HEK293 (cell line): ENCODE results near the gene ZBTB20.

Experiments used
- CTCF ChIA-PET: fragments of 350-600 bp; formaldehyde crosslinking; extraction: SDS; loops from one replicate; lab custom pipeline; 2021; ENCODE audit warnings: antibody characterized with exemption; lab: Yijun Ruan, JAX
- POLR2A ChIA-PET: fragments of 300-600 bp; formaldehyde crosslinking; extraction: SDS; loops from one replicate; lab custom pipeline; 2020; ENCODE audit warnings: antibody characterized with exemption, inconsistent platforms; lab: Yijun Ruan, JAX
- H3K27ac ChIP-seq: fragments of 200-500 bp; sonication (Bioruptor generic); 2 replicates; pipeline ENCODE4 v1.5.1; 2014; ENCODE audit warnings: low read depth, low read length, control low read depth, inconsistent platforms; ENCODE audit errors: extremely low read depth
- H3K36me3 ChIP-seq, 2 experiments: fragments of 200-500 bp in 1 of 2; sonication (Bioruptor generic) in 1 of 2; 1 replicate in 1 of 2; 2 replicates in 1 of 2; pipeline ENCODE4 v1.5.1; 2014 to 2017; ENCODE audit warnings: inconsistent platforms in 2 of 2, low read length in 2 of 2; ENCODE audit not compliant: control insufficient read depth in 2 of 2, insufficient read depth in 1 of 2
- H3K4me1 ChIP-seq: fragments of 200-500 bp; sonication (Bioruptor generic); 2 replicates; pipeline ENCODE4 v1.5.1; 2014; ENCODE audit warnings: mild to moderate bottlenecking, low read length, inconsistent platforms; ENCODE audit not compliant: control insufficient read depth, insufficient read depth
- H3K4me3 ChIP-seq: 2 replicates; pipeline ENCODE4 v1.5.1; 2011; ENCODE audit warnings: low read depth, mild to moderate bottlenecking, control low read depth, low read length, moderate library complexity
- H3K9me3 ChIP-seq: fragments of 200-500 bp; sonication (Bioruptor generic); 2 replicates; pipeline ENCODE4 v1.5.1; 2014; ENCODE audit warnings: low read depth, low read length, inconsistent platforms; ENCODE audit not compliant: control insufficient read depth, insufficient read depth
- BCL11B ChIP-seq: fragments of 450-650 bp; formaldehyde crosslinking; IDR thresholded peaks from 2 replicates; pipeline ENCODE4 v1.5.1; 2016; ENCODE audit warnings: low read depth, missing biosample characterization, missing genetic modification characterization
- SP2 ChIP-seq: fragments of 450-650 bp; formaldehyde crosslinking; IDR thresholded peaks from 2 replicates; pipeline ENCODE4 v1.5.1; 2016; ENCODE audit warnings: missing biosample characterization, missing genetic modification characterization
- YY2 ChIP-seq: fragments of 450-650 bp; formaldehyde crosslinking; IDR thresholded peaks from 2 replicates; pipeline ENCODE4 v1.5.1; 2016; ENCODE audit warnings: missing biosample characterization, missing genetic modification characterization
- ZBTB20 ChIP-seq: fragments of 450-650 bp; formaldehyde crosslinking; IDR thresholded peaks from 2 replicates; pipeline ENCODE4 v1.5.1; 2016; ENCODE audit warnings: missing biosample characterization, missing genetic modification characterization
- ZNF19 ChIP-seq: fragments of 450-650 bp; formaldehyde crosslinking; IDR thresholded peaks from 2 replicates; pipeline ENCODE4; 2016; ENCODE audit warnings: missing biosample characterization, missing genetic modification characterization, low read depth
- ZNF202 ChIP-seq: fragments of 450-650 bp; formaldehyde crosslinking; IDR thresholded peaks from 2 replicates; pipeline ENCODE4 v1.5.1; 2016; ENCODE audit warnings: missing biosample characterization, missing genetic modification characterization, borderline replicate concordance
- ZNF221 ChIP-seq: fragments of 450-650 bp; formaldehyde crosslinking; IDR thresholded peaks from 2 replicates; pipeline ENCODE4 v1.5.1; 2017; ENCODE audit warnings: missing biosample characterization, missing genetic modification characterization, borderline replicate concordance
- ZNF223 ChIP-seq: fragments of 450-650 bp; formaldehyde crosslinking; IDR thresholded peaks from 2 replicates; pipeline ENCODE4 v1.5.1; 2016; ENCODE audit warnings: missing biosample characterization, missing genetic modification characterization
- ZNF24 ChIP-seq: fragments of 450-650 bp; formaldehyde crosslinking; IDR thresholded peaks from 2 replicates; pipeline ENCODE4 v1.5.1; 2016; ENCODE audit warnings: missing biosample characterization, missing genetic modification characterization
- ZNF266 ChIP-seq: fragments of 450-650 bp; formaldehyde crosslinking; IDR thresholded peaks from 2 replicates; pipeline ENCODE4 v1.5.1; 2016; ENCODE audit warnings: missing biosample characterization, missing genetic modification characterization, low read depth
- ZNF274 ChIP-seq, 2 experiments: fragments of 200-500 bp in 1 of 2; fragments of 450-650 bp in 1 of 2; sonication (Bioruptor generic) in 1 of 2; formaldehyde crosslinking in 1 of 2; IDR thresholded peaks; 2 replicates each; pipeline versions ENCODE4 v1.5.1 to v1.6.1; 2014 to 2016; ENCODE audit warnings: borderline replicate concordance in 1 of 2, inconsistent platforms in 1 of 2, low read length in 1 of 2, missing biosample characterization in 1 of 2, missing genetic modification characterization in 1 of 2
- ZNF311 ChIP-seq: fragments of 450-650 bp; formaldehyde crosslinking; IDR thresholded peaks from 2 replicates; pipeline ENCODE4 v1.5.1; 2017; ENCODE audit warnings: missing biosample characterization, missing genetic modification characterization, borderline replicate concordance
- ZNF521 ChIP-seq: fragments of 450-650 bp; formaldehyde crosslinking; IDR thresholded peaks from 2 replicates; pipeline ENCODE4 v1.5.1; 2017; ENCODE audit warnings: missing biosample characterization, mild to moderate bottlenecking, missing genetic modification characterization
- ZNF549 ChIP-seq: fragments of 450-650 bp; IDR thresholded peaks from 2 replicates; pipeline ENCODE4 v1.5.1; 2018; ENCODE audit warnings: missing biosample characterization, missing genetic modification characterization, mild to moderate bottlenecking, inconsistent platforms, moderate library complexity
- TF ChIP-seq, protein P1 (sequence below): fragments of 450-650 bp; formaldehyde crosslinking; IDR thresholded peaks from 2 replicates; pipeline ENCODE4 v1.5.1; 2016; ENCODE audit warnings: missing biosample characterization, missing genetic modification characterization, low read depth
- TF ChIP-seq, protein P2 (sequence below): fragments of 450-650 bp; formaldehyde crosslinking; IDR thresholded peaks from 2 replicates; pipeline ENCODE4 v1.5.1; 2016; ENCODE audit warnings: missing biosample characterization, missing genetic modification characterization
- TF ChIP-seq, protein P3 (sequence below): IDR thresholded peaks from 2 replicates; pipeline ENCODE4 v1.6.1; 2011; ENCODE audit warnings: mild to moderate bottlenecking, low read depth, low read length, borderline replicate concordance
- TF ChIP-seq, protein P4 (sequence below): fragments of 450-650 bp; formaldehyde crosslinking; IDR thresholded peaks from 2 replicates; pipeline ENCODE4 v1.5.1; 2016; ENCODE audit warnings: missing biosample characterization, missing genetic modification characterization

The ZBTB20 gene

DNA sequence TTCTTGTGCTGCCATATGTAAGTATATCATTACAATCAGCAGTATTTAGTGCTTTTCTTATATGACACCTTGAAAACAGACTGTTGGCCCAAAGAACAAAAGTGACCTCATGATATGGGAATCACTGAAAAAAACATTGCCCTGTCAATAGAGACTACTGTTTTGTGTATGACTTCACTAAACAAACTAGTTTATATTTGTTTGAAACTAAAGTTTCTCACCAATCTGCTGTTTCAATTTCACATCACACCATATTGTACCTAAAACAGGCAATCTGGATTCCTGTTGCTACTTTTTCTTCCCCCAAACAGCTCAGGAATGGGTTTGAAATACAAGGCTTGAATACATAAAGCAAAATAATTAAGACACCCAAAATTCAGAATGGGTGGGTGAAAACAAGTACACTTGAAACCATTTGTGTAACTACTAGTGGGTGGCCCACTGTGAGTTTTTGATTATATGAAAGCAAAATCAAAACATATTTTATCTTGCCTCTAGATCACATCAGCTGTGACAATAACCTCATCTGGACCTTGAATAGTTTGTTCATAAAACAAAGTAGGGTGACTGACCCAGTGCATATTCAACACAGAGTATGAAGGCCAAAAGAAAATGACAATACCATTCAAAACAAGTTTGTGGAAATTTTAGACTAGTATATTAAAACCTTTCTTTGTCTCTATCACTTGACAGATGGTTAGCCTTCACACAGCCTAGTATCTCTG, 5.9 kb downstream of the ZBTB20 start:
- Histone ChIP-seq H3K36me3 (no peaks in the 10 kb centered on the region), H3K27ac (no peak overlapping the region), H3K4me1 (no peaks in the 10 kb centered on the region; the same call in 1 of the 2 replicates), H3K4me3 (no peak overlapping the region), H3K9me3 (no peaks in the 10 kb centered on the region)
- POLR2A ChIA-PET, result interaction anchor here (0.5 kb wide), 1 partner anchor 27 kb away, joined by 3 read pairs; no protein-coding TSS in a partner anchor
- CTCF ChIA-PET, result interaction anchor here (0.6 kb wide), 2 partner anchors 29 to 742 kb away, joined by 3 to 4 read pairs; no protein-coding TSS in a partner anchor
- TF ChIP-seq, protein P1, sequence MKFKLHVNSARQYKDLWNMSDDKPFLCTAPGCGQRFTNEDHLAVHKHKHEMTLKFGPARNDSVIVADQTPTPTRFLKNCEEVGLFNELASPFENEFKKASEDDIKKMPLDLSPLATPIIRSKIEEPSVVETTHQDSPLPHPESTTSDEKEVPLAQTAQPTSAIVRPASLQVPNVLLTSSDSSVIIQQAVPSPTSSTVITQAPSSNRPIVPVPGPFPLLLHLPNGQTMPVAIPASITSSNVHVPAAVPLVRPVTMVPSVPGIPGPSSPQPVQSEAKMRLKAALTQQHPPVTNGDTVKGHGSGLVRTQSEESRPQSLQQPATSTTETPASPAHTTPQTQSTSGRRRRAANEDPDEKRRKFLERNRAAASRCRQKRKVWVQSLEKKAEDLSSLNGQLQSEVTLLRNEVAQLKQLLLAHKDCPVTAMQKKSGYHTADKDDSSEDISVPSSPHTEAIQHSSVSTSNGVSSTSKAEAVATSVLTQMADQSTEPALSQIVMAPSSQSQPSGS (tag by site-specific recombination), result 0 out of 2 replicates have a peak, but pooled peaks have one; percentile 8
- TF ChIP-seq, protein P2, sequence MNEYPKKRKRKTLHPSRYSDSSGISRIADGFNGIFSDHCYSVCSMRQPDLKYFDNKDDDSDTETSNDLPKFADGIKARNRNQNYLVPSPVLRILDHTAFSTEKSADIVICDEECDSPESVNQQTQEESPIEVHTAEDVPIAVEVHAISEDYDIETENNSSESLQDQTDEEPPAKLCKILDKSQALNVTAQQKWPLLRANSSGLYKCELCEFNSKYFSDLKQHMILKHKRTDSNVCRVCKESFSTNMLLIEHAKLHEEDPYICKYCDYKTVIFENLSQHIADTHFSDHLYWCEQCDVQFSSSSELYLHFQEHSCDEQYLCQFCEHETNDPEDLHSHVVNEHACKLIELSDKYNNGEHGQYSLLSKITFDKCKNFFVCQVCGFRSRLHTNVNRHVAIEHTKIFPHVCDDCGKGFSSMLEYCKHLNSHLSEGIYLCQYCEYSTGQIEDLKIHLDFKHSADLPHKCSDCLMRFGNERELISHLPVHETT (tag by site-specific recombination), result no peak

DNA sequence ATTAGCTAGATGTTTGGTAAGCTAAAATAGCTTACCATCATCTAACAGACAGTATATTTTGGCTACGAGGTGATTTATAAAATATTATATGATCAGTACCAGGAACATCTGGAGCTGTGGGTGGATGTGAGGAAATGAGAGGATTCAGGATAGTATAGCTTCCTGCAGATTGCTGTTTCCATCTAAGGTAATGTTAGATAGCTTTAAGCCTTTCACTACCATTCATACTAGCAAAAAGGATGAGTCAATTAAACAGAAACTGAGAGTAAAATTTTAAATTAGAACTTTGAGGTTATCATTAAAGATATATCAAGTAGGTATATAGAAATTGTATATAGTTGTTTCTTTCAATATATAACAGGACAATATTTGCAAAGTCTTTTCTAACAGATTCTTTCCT, 8.0 kb downstream of the ZBTB20 start:
- no peak for TF ChIP-seq ZNF202 (tag by site-specific recombination)
- no peak for TF ChIP-seq ZNF19 (tag by site-specific recombination)
- TF ChIP-seq ZNF311, result no peak
- no peak for TF ChIP-seq ZNF521
- no peak for TF ChIP-seq ZNF549 (tag by site-specific recombination)
- TF ChIP-seq ZNF223 (tag by site-specific recombination), result no peak
- TF ChIP-seq ZNF274 (IDR thresholded peaks at IDR 0.05; ENCODE audit: low read length), result no peak
- no peak for TF ChIP-seq ZNF274 (tag by site-specific recombination; IDR thresholded peaks at IDR 0.05; ENCODE audit: borderline replicate concordance)
- TF ChIP-seq, protein P3, sequence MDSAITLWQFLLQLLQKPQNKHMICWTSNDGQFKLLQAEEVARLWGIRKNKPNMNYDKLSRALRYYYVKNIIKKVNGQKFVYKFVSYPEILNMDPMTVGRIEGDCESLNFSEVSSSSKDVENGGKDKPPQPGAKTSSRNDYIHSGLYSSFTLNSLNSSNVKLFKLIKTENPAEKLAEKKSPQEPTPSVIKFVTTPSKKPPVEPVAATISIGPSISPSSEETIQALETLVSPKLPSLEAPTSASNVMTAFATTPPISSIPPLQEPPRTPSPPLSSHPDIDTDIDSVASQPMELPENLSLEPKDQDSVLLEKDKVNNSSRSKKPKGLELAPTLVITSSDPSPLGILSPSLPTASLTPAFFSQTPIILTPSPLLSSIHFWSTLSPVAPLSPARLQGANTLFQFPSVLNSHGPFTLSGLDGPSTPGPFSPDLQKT, result no peak
- TF ChIP-seq, protein P4, sequence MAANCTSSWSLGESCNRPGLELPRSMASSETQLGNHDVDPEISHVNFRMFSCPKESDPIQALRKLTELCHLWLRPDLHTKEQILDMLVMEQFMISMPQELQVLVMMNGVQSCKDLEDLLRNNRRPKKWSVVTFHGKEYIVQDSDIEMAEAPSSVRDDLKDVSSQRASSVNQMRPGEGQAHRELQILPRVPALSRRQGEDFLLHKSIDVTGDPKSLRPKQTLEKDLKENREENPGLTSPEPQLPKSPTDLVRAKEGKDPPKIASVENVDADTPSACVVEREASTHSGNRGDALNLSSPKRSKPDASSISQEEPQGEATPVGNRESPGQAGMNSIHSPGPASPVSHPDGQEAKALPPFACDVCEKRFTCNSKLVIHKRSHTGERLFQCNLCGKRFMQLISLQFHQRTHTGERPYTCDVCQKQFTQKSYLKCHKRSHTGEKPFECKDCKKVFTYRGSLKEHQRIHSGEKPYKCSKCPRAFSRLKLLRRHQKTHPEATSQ, result no peak
- TF ChIP-seq ZNF24, result no peak
- no peak for TF ChIP-seq YY2
- no peak for TF ChIP-seq ZBTB20
- TF ChIP-seq ZNF221 (tag by site-specific recombination), result no peak
- TF ChIP-seq SP2, result no peak
- TF ChIP-seq BCL11B (tag by site-specific recombination), result no peak
- TF ChIP-seq ZNF266 (tag by site-specific recombination), result no peak
- H3K36me3 ChIP-seq, result no peaks in the 10 kb centered on the region
- H3K9me3 ChIP-seq, result no peaks in the 10 kb centered on the region
- ChIA-PET POLR2A (interaction anchor here (1.6 kb wide), 1 partner anchor 8 kb away, joined by 5 read pairs; the partner anchor contains the start of gene ZBTB20), CTCF (no interaction called here)
- H3K4me1 ChIP-seq, result no peaks in the 10 kb centered on the region; the same call in 1 of the 2 replicates
- no peak overlapping the region for H3K4me3 ChIP-seq
- no peak overlapping the region for H3K27ac ChIP-seq
